ENCODE results near the gene ITGA7. TPM values are rescaled to one million over a fixed set of nuclear protein-coding genes. Genes with fewer than 3 reads are reported as not detected.

Gene ITGA7
- total RNA-seq, 4 donors from 2014 or later: 117 to 518 (median 175) TPM

DNA sequence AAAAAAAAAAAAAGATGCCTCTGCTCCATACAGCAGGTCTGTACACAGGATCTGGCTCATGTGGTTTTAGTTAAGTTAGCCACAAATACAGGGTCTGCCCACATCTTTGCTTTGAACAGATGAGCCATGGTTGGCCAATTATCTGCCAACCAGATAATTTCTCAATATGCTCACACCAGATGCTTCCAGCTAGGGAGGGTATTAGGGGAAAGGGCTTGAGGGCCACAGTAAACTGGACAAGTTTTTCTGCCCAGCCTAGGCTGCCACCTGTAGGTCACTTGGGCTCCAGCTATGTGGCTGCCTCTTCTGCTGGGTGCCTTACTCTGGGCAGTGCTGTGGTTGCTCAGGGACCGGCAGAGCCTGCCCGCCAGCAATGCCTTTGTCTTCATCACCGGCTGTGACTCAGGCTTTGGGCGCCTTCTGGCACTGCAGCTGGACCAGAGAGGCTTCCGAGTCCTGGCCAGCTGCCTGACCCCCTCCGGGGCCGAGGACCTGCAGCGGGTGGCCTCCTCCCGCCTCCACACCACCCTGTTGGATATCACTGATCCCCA, 13.3 kb upstream of the ITGA7 start:
- TF ChIP-seq, protein P1, sequence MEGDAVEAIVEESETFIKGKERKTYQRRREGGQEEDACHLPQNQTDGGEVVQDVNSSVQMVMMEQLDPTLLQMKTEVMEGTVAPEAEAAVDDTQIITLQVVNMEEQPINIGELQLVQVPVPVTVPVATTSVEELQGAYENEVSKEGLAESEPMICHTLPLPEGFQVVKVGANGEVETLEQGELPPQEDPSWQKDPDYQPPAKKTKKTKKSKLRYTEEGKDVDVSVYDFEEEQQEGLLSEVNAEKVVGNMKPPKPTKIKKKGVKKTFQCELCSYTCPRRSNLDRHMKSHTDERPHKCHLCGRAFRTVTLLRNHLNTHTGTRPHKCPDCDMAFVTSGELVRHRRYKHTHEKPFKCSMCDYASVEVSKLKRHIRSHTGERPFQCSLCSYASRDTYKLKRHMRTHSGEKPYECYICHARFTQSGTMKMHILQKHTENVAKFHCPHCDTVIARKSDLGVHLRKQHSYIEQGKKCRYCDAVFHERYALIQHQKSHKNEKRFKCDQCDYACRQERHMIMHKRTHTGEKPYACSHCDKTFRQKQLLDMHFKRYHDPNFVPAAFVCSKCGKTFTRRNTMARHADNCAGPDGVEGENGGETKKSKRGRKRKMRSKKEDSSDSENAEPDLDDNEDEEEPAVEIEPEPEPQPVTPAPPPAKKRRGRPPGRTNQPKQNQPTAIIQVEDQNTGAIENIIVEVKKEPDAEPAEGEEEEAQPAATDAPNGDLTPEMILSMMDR (IDR thresholded peaks at IDR 0.05; ENCODE audit: low read depth): no peak

DNA sequence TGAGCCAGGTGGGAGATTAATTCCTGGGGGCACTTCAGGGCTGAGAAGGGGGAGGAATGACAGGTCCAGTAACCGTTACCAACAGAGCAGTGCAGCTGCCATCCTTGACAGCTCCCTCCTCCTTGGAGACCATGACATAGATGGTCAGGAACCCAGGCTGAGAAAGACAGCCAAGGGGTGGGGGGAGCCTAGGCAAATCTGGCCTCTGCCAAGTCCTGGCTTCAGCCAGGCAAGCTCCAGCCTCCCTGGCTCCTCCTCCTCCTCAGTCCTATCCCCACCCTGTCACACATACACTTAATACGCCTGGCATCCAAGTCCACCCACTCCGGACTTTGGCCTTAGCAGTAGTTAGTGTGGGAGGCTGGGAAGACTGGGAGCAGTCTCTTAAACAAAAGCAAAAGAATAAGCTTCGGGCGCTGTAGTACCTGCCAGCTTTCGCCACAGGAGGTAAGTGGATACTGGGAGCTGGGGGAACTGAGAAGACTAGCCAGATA, 12.4 kb upstream of the ITGA7 start, which contains the start of gene RDH5:
RDH5 (plus strand) TSS at position 323 of the 494 bp plus-strand sequence. CDS start 792 bp downstream, outside the sequence.
- TF ChIP-seq, protein P1 (IDR thresholded peaks at IDR 0.05; ENCODE audit: low read depth): no peak

GRCh38 chr12:55719371-55719770, 11.7 kb upstream of the ITGA7 start:
- TF ChIP-seq, protein P1 (IDR thresholded peaks at IDR 0.05; ENCODE audit: low read depth): no peak

- TF ChIP-seq, protein P1 (IDR thresholded peaks at IDR 0.05; ENCODE audit: low read depth): no peak
Measured at GRCh38 chr12:55718624-55719275, 11.0 kb upstream of the ITGA7 start.

DNA sequence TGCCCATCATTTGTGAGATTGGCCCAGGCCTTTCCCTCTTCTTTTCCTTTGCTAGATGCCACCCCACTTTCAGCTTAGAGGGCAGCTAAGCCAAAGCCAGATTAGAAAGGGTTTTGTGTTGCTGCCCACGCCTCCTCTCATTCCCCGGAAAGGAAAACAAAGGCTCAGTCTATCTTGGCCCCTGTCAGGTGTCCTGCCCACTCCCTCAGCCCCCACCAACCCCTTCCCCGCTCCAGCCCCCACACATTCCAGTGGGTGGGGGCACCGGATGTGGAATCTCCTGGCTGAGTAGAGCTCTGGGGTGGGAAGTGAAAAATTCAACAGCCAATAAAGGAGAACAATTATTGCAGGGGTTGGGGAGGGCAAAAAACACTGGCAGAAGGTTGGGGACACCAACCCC, 10.3 kb upstream of the ITGA7 start:
- TF ChIP-seq, protein P1 (IDR thresholded peaks at IDR 0.05; ENCODE audit: low read depth): no peak

- TF ChIP-seq, protein P1 (IDR thresholded peaks at IDR 0.05; ENCODE audit: low read depth): no peak
Measured at GRCh38 chr12:55717011-55718007, 9.6 kb upstream of the ITGA7 start.

All from subcutaneous adipose tissue (tissue), 4 donors.